HepG2 (cell line): ENCODE data around the gene EEF1A1. TPM values are rescaled to one million over a fixed set of nuclear protein-coding genes. Genes with fewer than 3 reads are reported as not detected.
A peak's percentile ranks its signal among the peaks of the same experiment; 100 is the strongest.

Experiments
- CENPX ChIP-seq: sonication (generic); formaldehyde crosslinking; IDR thresholded peaks from 2 replicates; pipeline ENCODE4 v1.9.0; 2021; ENCODE audit warnings: mild to moderate bottlenecking, missing genetic modification reagents, moderate library complexity
- GTF2F1 ChIP-seq: fragments of 150-350 bp; IDR thresholded peaks from 2 replicates; pipeline ENCODE4 v1.6.1; 2014; ENCODE audit warnings: low read length
- KMT2A ChIP-seq: sonication (generic); formaldehyde crosslinking; IDR thresholded peaks from 2 replicates; pipeline ENCODE4 v1.4.0; 2020; ENCODE audit warnings: missing genetic modification reagents
- NR2F2 ChIP-seq: IDR thresholded peaks from 2 replicates; pipeline ENCODE4 v1.6.1; 2012; ENCODE audit warnings: low read depth, inconsistent platforms, borderline replicate concordance
- PITX1 ChIP-seq: sonication (generic); formaldehyde crosslinking; IDR thresholded peaks from 2 replicates; pipeline ENCODE4 v1.5.1; 2020; ENCODE audit warnings: mild to moderate bottlenecking, missing genetic modification reagents
- POGK ChIP-seq: sonication (generic); formaldehyde crosslinking; conservative IDR thresholded peaks from 2 replicates; pipeline ENCODE4 v1.8.0; 2022; ENCODE audit warnings: mild to moderate bottlenecking, moderate library complexity, missing genetic modification reagents
- POLR2G ChIP-seq: fragments of 200-400 bp; formaldehyde crosslinking; IDR thresholded peaks from 2 replicates; pipeline ENCODE4 v1.6.1; 2018; ENCODE audit warnings: mild to moderate bottlenecking, low read depth, low read length, moderate library complexity
- RXRB ChIP-seq: IDR thresholded peaks from 2 replicates; pipeline ENCODE4 v1.6.1; 2016; ENCODE audit warnings: borderline replicate concordance, missing genetic modification reagents, missing compliant biosample characterization
- SIN3B ChIP-seq: fragments of 150-350 bp; IDR thresholded peaks from 2 replicates; pipeline ENCODE4 v1.6.1; 2014; ENCODE audit warnings: low read length
- TRIM24 ChIP-seq: sonication (generic); formaldehyde crosslinking; IDR thresholded peaks from 2 replicates; pipeline ENCODE4 v1.8.0; 2022; ENCODE audit warnings: mild to moderate bottlenecking, missing genetic modification reagents
- YEATS4 ChIP-seq: sonication (generic); formaldehyde crosslinking; IDR thresholded peaks from 2 replicates; pipeline ENCODE4 v1.4.0; 2020; ENCODE audit warnings: missing genetic modification reagents, borderline replicate concordance
- ZFP82 ChIP-seq: sonication (generic); formaldehyde crosslinking; IDR thresholded peaks from 2 replicates; pipeline ENCODE4 v1.5.1; 2020; ENCODE audit warnings: mild to moderate bottlenecking, missing genetic modification reagents, borderline replicate concordance
- ZNF280D ChIP-seq: sonication (generic); formaldehyde crosslinking; IDR thresholded peaks from 2 replicates; pipeline ENCODE4 v1.5.1; 2020; ENCODE audit warnings: mild to moderate bottlenecking, missing genetic modification reagents
- ZNF484 ChIP-seq: sonication (generic); formaldehyde crosslinking; IDR thresholded peaks from 2 replicates; pipeline ENCODE4 v1.5.1; 2020; ENCODE audit warnings: mild to moderate bottlenecking, low read depth, missing genetic modification reagents, borderline replicate concordance
- ZNF574 ChIP-seq: sonication (generic); formaldehyde crosslinking; IDR thresholded peaks from 2 replicates; pipeline ENCODE4 v1.4.0; 2020; ENCODE audit warnings: missing genetic modification reagents
- polyA plus RNA-seq, 8 experiments: library from polyadenylated mRNA; depleted of rRNA in 3 of 8; stranded (reverse) in 7 of 8; unstranded in 1 of 8; fragments of >200 nt; fragmentation: Illumina TruSeq in 4 of 8; extraction: Trizol in 4 of 8; gene quantifications; 2 replicates each; pipeline versions ENCODE4 v1.2.1 to v1.2.3, GENCODE V29; 2011 to 2016; ENCODE audit warnings: low read depth in 4 of 8, missing spikeins in 1 of 8, mixed read lengths in 1 of 8; ENCODE audit not compliant: insufficient read depth in 1 of 8
- total RNA-seq, 5 experiments: library from RNA; depleted of rRNA; stranded (reverse); fragments of >200 nt; fragmentation: Illumina TruSeq; extraction: Trizol; gene quantifications; 2 replicates each; pipeline ENCODE4 v1.2.3, GENCODE V29; 2016; ENCODE audit warnings: low read depth in 1 of 5

Gene EEF1A1
- total and polyA plus RNA-seq, 2 of the 13 experiments (the other 11 are each of a cell fraction or from before 2014, with no cell fraction given): 13,726 to 17,172 TPM

GRCh38 chr6:73566954-73567591 is 46.2 kb upstream of the EEF1A1 start (continued):
- peak; percentile 73 for TF ChIP-seq ZNF574 (CRISPR knock-in tag)
- peak; percentile 53; the same call in 1 of the 2 replicates for TF ChIP-seq KMT2A (CRISPR knock-in tag)
- TF ChIP-seq PITX1 (CRISPR knock-in tag): peak; percentile 33; the same call in 1 of the 2 replicates
- TF ChIP-seq GTF2F1: no peak
- peak; percentile 93 for TF ChIP-seq RXRB
- no peak; the same call in 1 of the 2 replicates for TF ChIP-seq NR2F2
- no peak for TF ChIP-seq SIN3B
- no peak for TF ChIP-seq ZFP82
- peak; percentile 68; the same call in 1 of the 2 replicates for TF ChIP-seq POLR2G
- TF ChIP-seq TRIM24 (CRISPR knock-in tag): peak; percentile 71; the same call in 1 of the 2 replicates
- TF ChIP-seq YEATS4 (CRISPR knock-in tag): peak; percentile 80
- TF ChIP-seq ZNF280D: no peak
- no peak for TF ChIP-seq ZNF484 (CRISPR knock-in tag)
- no peak for TF ChIP-seq CENPX (CRISPR knock-in tag)
- peak; percentile 65; the same call in 1 of the 2 replicates for TF ChIP-seq POGK (CRISPR knock-in tag)
